ENCODE data around the gene ALOX15. TPM values are rescaled to one million over a fixed set of nuclear protein-coding genes. Genes with fewer than 3 reads are reported as not detected.

ALOX15 gene
- total RNA-seq, 3 donors from 2014 or later (not counting 1 experiment from before 2014, with no cell fraction given): not detected

GRCh38 chr17:4623249-4623648 lies 18.2 kb downstream of the ALOX15 start:
- intact Hi-C loops (cut with micrococcal nuclease): no loop called here
- H3K4me1 Mint-ChIP-seq: no peaks in the 10 kb centered on the region

GRCh38 chr17:4622375-4622774 lies 19.1 kb downstream of the ALOX15 start:
- Mint-ChIP-seq H3K36me3 (no peaks in the 10 kb centered on the region), H3K27ac (no peak overlapping the region), H3K27me3 (ENCODE audit: low read depth in 2 of 2) (peaks cover 15 to 18% of the 10 kb centered on the region in 2 donors), H3K4me1 (no peaks in the 10 kb centered on the region), H3K4me3 (no peak overlapping the region), H3K9me3 (no peaks in the 10 kb centered on the region)
- Histone ChIP-seq H3K27ac (ENCODE audit: low read length) (no peak overlapping the region), H3K27me3 (ENCODE audit: control insufficient read depth, insufficient read depth, low read length) (no peaks in the 10 kb centered on the region), H3K36me3 (ENCODE audit: control insufficient read depth, insufficient read depth, low read length) (no peaks in the 10 kb centered on the region), H3K9me3 (ENCODE audit: control insufficient read depth, insufficient read depth, low read length) (no peaks in the 10 kb centered on the region), H3K4me1 (ENCODE audit: control insufficient read depth, insufficient read depth, low read length) (peaks cover 4% of the 10 kb centered on the region), H3K4me3 (ENCODE audit: low read length) (no peak overlapping the region)
- no peak for TF ChIP-seq CTCF (IDR thresholded peaks at IDR 0.05)
- WGBS (ENCODE audit: insufficient coverage): 97% methylated on average over 1 of the region's 1 CpG
- ATAC-seq (no peak), DNase-seq (no peak)
- intact Hi-C loops (cut with micrococcal nuclease): no loop called here

More at GRCh38 chr17:4623249-4623648, 18.2 kb downstream of the ALOX15 start:
- Histone ChIP-seq H3K9me3 (ENCODE audit: control insufficient read depth, insufficient read depth, low read length) (no peaks in the 10 kb centered on the region), H3K36me3 (ENCODE audit: control insufficient read depth, insufficient read depth, low read length) (no peaks in the 10 kb centered on the region), H3K4me3 (ENCODE audit: low read length) (no peak overlapping the region), H3K4me1 (ENCODE audit: control insufficient read depth, insufficient read depth, low read length) (peaks cover 4% of the 10 kb centered on the region), H3K27ac (ENCODE audit: low read length) (no peak overlapping the region), H3K27me3 (ENCODE audit: control insufficient read depth, insufficient read depth, low read length) (no peaks in the 10 kb centered on the region)
- H3K9me3 Mint-ChIP-seq: no peaks in the 10 kb centered on the region
- no peak overlapping the region for H3K27ac Mint-ChIP-seq
- H3K4me3 Mint-ChIP-seq: no peak overlapping the region
- peaks cover 17% of the 10 kb centered on the region in 2 donors for H3K27me3 Mint-ChIP-seq (ENCODE audit: low read depth in 2 of 2)
- DNase-seq (no peak), ATAC-seq (no peak)
- no peak for TF ChIP-seq CTCF (IDR thresholded peaks at IDR 0.05)
- H3K36me3 Mint-ChIP-seq: no peaks in the 10 kb centered on the region
- WGBS (ENCODE audit: insufficient coverage): 86% methylated on average over 2 of the region's 2 CpGs

- TF ChIP-seq CTCF (IDR thresholded peaks at IDR 0.05): no peak
- H3K4me3 Mint-ChIP-seq: no peak overlapping the region
- H3K36me3 Mint-ChIP-seq: no peaks in the 10 kb centered on the region
- intact Hi-C loops (cut with micrococcal nuclease): no loop called here
- no peak for DNase-seq
- no peaks in the 10 kb centered on the region for H3K9me3 Mint-ChIP-seq
- 96% methylated on average over 4 of the region's 4 CpGs for WGBS (ENCODE audit: insufficient coverage)
- no peaks in the 10 kb centered on the region for H3K4me1 Mint-ChIP-seq
- Histone ChIP-seq H3K4me3 (ENCODE audit: low read length) (no peak overlapping the region), H3K27ac (ENCODE audit: low read length) (no peak overlapping the region), H3K9me3 (ENCODE audit: control insufficient read depth, insufficient read depth, low read length) (no peaks in the 10 kb centered on the region), H3K4me1 (ENCODE audit: control insufficient read depth, insufficient read depth, low read length) (no peaks in the 10 kb centered on the region), H3K36me3 (ENCODE audit: control insufficient read depth, insufficient read depth, low read length) (no peaks in the 10 kb centered on the region), H3K27me3 (ENCODE audit: control insufficient read depth, insufficient read depth, low read length) (no peaks in the 10 kb centered on the region)
- peaks cover 7 to 12% of the 10 kb centered on the region in 2 donors for H3K27me3 Mint-ChIP-seq (ENCODE audit: low read depth in 2 of 2)
- no peak overlapping the region for H3K27ac Mint-ChIP-seq
- no peak for ATAC-seq
Measured at GRCh38 chr17:4620531-4621101, 20.9 kb downstream of the ALOX15 start.
